ENCODE data around the gene TENM4.

TENM4 gene

DNA sequence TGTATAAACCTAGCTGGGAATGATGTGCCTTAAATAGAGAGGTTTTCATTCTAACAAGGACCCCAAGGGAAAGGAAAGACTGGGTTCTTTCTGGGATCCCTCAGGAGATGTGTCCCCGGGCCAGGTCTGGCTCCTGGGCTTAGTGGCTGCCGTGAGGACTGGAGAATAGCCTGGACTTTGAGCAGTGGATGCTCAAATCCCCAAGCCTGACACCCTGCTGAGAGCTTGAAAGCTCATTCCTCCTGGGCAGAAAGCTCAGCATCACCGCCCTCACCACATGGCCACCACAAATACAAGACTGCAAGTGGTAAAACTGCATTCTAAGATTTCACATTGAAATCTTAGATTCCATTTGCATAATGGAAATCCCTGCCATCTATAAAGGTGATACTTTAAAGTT is 786.8 kb downstream of the TENM4 start:
- DNase-seq (ENCODE audit: low spot score), result no peak
- in situ Hi-C loops (cut with MboI; ENCODE audit: low pct_unique_long_range_greater_than_20kb, low sequenced_read_pairs, unreplicated experiment), result no loop called here
- TF ChIP-seq, protein P1, sequence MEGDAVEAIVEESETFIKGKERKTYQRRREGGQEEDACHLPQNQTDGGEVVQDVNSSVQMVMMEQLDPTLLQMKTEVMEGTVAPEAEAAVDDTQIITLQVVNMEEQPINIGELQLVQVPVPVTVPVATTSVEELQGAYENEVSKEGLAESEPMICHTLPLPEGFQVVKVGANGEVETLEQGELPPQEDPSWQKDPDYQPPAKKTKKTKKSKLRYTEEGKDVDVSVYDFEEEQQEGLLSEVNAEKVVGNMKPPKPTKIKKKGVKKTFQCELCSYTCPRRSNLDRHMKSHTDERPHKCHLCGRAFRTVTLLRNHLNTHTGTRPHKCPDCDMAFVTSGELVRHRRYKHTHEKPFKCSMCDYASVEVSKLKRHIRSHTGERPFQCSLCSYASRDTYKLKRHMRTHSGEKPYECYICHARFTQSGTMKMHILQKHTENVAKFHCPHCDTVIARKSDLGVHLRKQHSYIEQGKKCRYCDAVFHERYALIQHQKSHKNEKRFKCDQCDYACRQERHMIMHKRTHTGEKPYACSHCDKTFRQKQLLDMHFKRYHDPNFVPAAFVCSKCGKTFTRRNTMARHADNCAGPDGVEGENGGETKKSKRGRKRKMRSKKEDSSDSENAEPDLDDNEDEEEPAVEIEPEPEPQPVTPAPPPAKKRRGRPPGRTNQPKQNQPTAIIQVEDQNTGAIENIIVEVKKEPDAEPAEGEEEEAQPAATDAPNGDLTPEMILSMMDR (IDR thresholded peaks at IDR 0.05; ENCODE audit: extremely low read depth, insufficient read depth, missing control alignments), result no peak

DNA sequence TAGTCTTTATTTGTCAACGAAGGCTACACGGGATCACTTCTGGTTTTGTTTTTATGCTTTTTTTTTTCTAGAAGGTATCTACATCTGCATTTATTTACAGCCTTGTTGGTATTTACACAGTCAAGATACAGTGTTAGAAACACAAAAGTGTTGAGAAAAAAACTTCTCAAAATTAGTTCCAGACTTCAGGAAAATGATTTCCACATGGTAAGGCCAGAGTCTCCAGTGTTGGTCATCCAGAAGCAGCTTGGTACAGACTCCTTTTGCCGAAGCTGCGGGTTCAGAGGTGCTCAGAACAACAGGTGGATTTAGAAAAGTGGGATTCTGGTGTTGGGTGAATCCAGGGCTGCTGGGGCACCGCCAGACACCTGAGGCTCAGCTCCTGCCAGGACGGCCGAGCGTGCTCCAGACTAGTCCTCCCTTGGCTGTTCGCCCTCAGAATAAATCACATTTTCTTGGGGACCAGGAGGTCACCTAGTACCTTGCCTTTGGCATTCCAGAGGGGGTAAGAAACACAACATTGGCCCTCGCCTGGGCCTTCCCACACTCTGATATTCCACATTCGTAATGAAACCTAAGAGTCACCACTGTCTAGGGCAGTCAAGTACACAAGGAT is 787.4 kb downstream of the TENM4 start:
- TF ChIP-seq, protein P1 (IDR thresholded peaks at IDR 0.05; ENCODE audit: extremely low read depth, insufficient read depth, missing control alignments), result no peak
- no peak for DNase-seq (ENCODE audit: low spot score)
- in situ Hi-C loops (cut with MboI; ENCODE audit: low pct_unique_long_range_greater_than_20kb, low sequenced_read_pairs, unreplicated experiment), result no loop called here

DNA sequence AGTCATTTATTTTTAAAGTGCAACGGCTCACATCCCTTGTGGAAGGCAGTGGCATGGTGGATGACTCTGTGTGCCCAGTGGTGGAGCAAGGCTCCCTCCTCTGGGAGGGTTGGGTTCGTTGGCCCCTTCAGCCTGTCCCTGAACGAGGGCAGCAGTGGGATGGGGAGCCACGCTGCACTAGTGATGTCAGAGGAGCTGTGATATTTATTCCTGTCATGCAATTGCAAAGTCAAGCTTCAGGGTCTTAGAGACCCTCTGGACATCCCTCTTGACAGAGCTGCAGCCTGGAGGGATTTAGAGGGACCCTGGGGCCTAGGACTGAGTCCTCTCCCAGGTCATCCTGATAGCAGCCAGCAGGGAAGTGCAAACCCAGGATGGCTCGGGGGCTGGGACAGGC is 788.0 kb downstream of the TENM4 start:
- in situ Hi-C loops (cut with MboI; ENCODE audit: low pct_unique_long_range_greater_than_20kb, low sequenced_read_pairs, unreplicated experiment), result no loop called here
- TF ChIP-seq, protein P1 (IDR thresholded peaks at IDR 0.05; ENCODE audit: extremely low read depth, insufficient read depth, missing control alignments), result no peak
- DNase-seq (ENCODE audit: low spot score), result no peak

DNA sequence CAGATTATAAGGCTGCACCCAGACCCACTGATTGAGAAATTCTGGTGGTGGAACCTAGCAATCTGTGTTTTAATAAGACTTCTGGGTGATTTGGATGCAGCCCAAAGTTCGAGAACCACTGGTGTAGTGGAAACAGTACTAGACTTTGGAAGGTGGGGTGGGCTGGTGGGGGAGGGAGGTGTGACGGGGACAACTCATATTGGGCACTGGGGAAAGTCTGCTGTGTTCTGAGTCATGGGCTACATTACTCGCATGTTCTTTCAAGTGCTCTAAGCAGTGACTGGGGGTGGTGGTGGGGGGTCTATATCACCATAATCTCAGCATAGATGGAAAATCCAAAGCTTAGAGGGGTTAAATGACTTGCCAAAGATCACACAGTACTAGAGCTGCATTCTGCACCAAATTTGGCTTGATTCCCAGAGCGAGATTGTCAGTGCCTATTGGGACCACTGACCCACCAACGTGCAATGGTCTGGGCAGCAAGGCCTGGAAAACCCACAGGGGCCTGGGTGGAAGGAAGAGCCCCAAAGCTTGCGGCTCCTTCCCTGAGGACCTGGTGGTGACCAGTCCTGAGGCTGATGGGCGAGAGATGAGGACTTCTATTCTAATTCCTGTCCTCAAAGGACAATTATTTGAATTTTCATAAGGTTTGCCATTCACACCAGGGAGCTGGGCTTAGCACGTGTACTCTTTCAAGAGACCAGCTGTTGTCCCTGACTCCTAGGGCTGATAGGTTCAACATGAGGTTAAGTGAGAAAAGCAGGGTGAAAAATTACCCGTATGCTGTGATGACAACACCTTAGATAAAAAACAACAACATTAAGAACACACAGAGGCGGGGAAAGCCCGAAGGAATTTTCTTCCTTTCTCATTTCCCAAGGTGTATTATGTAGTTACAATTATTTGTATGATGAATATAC is 788.6 kb downstream of the TENM4 start:
- TF ChIP-seq, protein P1 (IDR thresholded peaks at IDR 0.05; ENCODE audit: extremely low read depth, insufficient read depth, missing control alignments), result no peak
- in situ Hi-C loops (cut with MboI; ENCODE audit: low pct_unique_long_range_greater_than_20kb, low sequenced_read_pairs, unreplicated experiment), result no loop called here
- no peak for DNase-seq (ENCODE audit: low spot score)

DNA sequence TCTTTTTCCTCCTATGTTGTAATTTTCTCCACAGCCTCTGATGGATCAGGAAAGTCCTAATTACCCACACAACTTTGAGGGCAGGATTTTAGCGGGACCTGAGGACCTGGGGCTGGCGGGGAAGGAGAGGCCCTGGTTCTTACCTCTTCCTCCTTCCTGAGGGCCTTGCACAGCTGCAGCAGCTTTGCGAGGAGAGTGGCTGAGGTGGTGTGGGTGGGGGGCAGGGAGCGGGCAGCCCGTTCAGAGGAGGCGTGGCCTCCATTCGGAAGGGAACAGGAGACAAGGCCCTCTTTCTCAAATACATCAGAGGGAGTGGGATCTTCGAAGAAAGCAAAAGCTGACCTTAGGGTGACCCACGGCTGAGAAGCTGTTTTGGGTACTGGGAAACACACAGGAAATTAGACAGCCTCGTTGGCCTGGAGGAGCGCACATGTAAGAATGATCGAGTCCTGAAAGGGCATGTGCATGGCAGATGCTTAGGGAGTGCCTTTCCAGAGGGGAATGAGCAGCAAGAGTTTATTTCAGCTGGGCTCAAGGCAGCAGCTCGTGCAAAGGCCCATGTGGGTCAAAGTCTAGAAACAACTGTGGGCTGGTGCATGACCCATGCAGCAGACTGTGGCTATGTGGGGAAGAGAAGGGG is 789.6 kb downstream of the TENM4 start:
- TF ChIP-seq, protein P1 (IDR thresholded peaks at IDR 0.05; ENCODE audit: extremely low read depth, insufficient read depth, missing control alignments), result no peak
- DNase-seq (ENCODE audit: low spot score), result no peak
- in situ Hi-C loops (cut with MboI; ENCODE audit: low pct_unique_long_range_greater_than_20kb, low sequenced_read_pairs, unreplicated experiment), result no loop called here

DNA sequence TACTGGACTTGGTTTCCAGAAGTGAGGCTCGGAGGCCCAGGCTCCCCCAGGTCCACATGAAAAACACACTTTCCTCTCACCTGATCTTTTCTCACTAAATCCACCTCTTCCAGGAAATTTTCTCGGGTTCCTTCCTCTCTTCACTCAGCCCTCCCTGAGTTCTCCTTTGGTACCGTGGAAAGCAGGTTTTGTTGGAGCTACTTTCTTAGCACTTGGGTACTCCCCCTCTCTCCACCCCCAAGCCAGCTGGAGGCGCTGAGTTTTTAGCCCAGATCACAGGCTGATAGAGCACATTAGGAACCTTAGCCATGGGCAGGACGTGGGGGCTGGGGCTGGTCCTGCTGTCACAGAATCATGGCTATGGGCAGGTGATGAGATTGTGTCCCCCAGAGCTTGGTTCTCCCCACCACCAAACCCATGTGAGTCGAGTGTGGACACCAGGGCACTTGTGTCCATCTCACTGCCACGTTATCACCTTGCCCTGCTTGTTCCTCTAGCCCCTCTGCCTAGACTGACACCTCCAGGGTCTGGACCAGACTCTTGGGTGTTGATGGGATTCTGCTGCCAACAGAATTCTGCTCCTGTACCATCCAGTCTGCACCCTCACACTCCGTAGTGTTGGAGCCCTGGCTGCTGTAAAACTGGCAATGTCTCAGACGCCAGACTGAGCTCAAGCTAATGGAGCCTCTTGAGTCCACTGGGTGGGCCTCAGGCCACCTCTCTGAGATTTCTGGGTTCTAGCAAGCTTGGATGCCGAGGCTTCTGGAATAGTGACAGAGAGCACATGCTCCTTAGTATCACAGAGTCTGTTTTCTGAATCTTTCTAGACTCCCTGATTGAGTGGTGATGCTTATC is 791.2 kb downstream of the TENM4 start:
- in situ Hi-C loops (cut with MboI; ENCODE audit: low pct_unique_long_range_greater_than_20kb, low sequenced_read_pairs, unreplicated experiment), result loop anchor here (25.0 kb wide), 1 partner anchor 438 kb away; no protein-coding TSS in a partner anchor
- TF ChIP-seq, protein P1 (IDR thresholded peaks at IDR 0.05; ENCODE audit: extremely low read depth, insufficient read depth, missing control alignments), result no peak
- DNase-seq (ENCODE audit: low spot score), result no peak
